OCI-LY1 (cell line): ENCODE results near the gene ZNF69.
"Not testable (repeated sequence)": the region's sequence is repeated elsewhere in the genome, so short reads cannot be mapped to it uniquely, and the experiment has no call there.

ENCODE experiments used
- H2AFZ ChIP-seq: fragments of 200-600 bp; sonication (generic), shearing (Covaris generic); 2 replicates; pipeline ENCODE4 v1.6.0; 2014; ENCODE audit warnings: antibody characterized with exemption, mild to moderate bottlenecking, low read length
- H3F3A ChIP-seq: fragments of 200-600 bp; sonication (generic), shearing (Covaris generic); 2 replicates; pipeline ENCODE4 v1.6.0; 2014; ENCODE audit warnings: mild to moderate bottlenecking, antibody characterized with exemption, low read length, moderate library complexity; ENCODE audit not compliant: insufficient read depth
- H3K27ac ChIP-seq: fragments of 200-600 bp; sonication (generic); 2 replicates; pipeline ENCODE4 v1.5.1; 2014; ENCODE audit warnings: low read length, mixed run types, mild to moderate bottlenecking, low read depth; ENCODE audit not compliant: poor library complexity, severe bottlenecking
- H3K27me3 ChIP-seq: fragments of 200-600 bp; sonication (generic); 2 replicates; pipeline ENCODE4 v1.6.0; 2014; ENCODE audit warnings: antibody characterized with exemption, mild to moderate bottlenecking, low read length, moderate library complexity; ENCODE audit not compliant: insufficient read depth
- H3K36me3 ChIP-seq: fragments of 200-600 bp; sonication (generic); 2 replicates; pipeline ENCODE4 v1.6.1; 2014; ENCODE audit warnings: mild to moderate bottlenecking, antibody characterized with exemption, low read length, moderate library complexity, mixed read lengths; ENCODE audit not compliant: insufficient read depth
- H3K4me1 ChIP-seq: fragments of 200-600 bp; sonication (generic); 2 replicates; pipeline ENCODE4 v1.5.1; 2014; ENCODE audit warnings: mild to moderate bottlenecking, low read length, moderate library complexity; ENCODE audit not compliant: insufficient read depth, severe bottlenecking
- H3K4me2 ChIP-seq: fragments of 200-600 bp; sonication (generic), shearing (Covaris generic); 2 replicates; pipeline ENCODE4 v1.6.1; 2014; ENCODE audit warnings: low read length
- H3K4me3 ChIP-seq: fragments of 200-600 bp; sonication (generic); 2 replicates; pipeline ENCODE4 v1.5.1; 2014; ENCODE audit warnings: low read length, low read depth, mild to moderate bottlenecking, mixed read lengths; ENCODE audit not compliant: poor library complexity, severe bottlenecking
- H3K79me2 ChIP-seq: fragments of 200-600 bp; shearing (Covaris generic); 2 replicates; pipeline ENCODE4 v1.6.1; 2016; ENCODE audit warnings: mixed run types, low read length, mixed read lengths; ENCODE audit not compliant: insufficient read depth
- H3K9ac ChIP-seq: fragments of 200-600 bp; sonication (generic), shearing (Covaris generic); 2 replicates; pipeline ENCODE4 v1.6.1; 2014; ENCODE audit warnings: mild to moderate bottlenecking, low read length, mixed read lengths
- H3K9me2 ChIP-seq: fragments of 200-600 bp; sonication (generic), shearing (Covaris generic); 2 replicates; pipeline ENCODE4 v1.6.1; 2014; ENCODE audit warnings: low read depth, mild to moderate bottlenecking, low read length, mixed read lengths
- H3K9me3 ChIP-seq: fragments of 200-600 bp; shearing (Covaris generic); 2 replicates; pipeline ENCODE4 v1.6.1; 2014; ENCODE audit warnings: low read length, mixed read lengths
- H4K20me1 ChIP-seq: fragments of 200-600 bp; sonication (generic), shearing (Covaris generic); 2 replicates; pipeline ENCODE4 v1.6.0; 2016; ENCODE audit warnings: mild to moderate bottlenecking, low read length; ENCODE audit not compliant: insufficient read depth
- EZH2 ChIP-seq: fragments of 200-600 bp; sonication (generic), shearing (Covaris generic); IDR thresholded peaks from 2 replicates; pipeline ENCODE4 v1.8.0; 2017; ENCODE audit warnings: borderline replicate concordance, mixed run types, mild to moderate bottlenecking, antibody characterized with exemption, low read length, moderate library complexity, mixed read lengths
- TF ChIP-seq, protein P1 (sequence below): fragments of 200-600 bp; sonication (generic), shearing (Covaris generic); IDR thresholded peaks from 2 replicates; pipeline ENCODE4 v1.5.1; 2017; ENCODE audit warnings: mild to moderate bottlenecking, antibody characterized with exemption, low read length, moderate library complexity, mixed read lengths

The ZNF69 gene

DNA sequence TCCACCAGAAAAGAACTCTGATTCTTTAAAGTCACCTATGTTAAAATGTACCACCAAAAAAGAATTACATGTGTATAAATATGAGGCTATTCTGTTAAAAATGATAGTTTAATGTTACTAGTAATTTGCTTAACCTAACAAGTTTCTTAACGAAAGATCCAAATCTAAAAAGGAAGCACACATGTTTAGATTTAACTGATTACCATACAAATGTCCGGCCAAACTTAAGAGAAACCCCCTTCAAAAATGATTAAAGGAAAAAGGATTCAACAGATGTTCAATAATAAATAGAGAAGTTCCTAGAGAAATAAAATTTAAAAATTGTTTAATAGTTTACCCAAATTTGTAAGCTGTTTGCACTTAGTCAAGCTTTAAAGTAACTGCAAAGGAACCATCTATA lies 5.0 kb upstream of the ZNF69 start:
- TF ChIP-seq, protein P1, sequence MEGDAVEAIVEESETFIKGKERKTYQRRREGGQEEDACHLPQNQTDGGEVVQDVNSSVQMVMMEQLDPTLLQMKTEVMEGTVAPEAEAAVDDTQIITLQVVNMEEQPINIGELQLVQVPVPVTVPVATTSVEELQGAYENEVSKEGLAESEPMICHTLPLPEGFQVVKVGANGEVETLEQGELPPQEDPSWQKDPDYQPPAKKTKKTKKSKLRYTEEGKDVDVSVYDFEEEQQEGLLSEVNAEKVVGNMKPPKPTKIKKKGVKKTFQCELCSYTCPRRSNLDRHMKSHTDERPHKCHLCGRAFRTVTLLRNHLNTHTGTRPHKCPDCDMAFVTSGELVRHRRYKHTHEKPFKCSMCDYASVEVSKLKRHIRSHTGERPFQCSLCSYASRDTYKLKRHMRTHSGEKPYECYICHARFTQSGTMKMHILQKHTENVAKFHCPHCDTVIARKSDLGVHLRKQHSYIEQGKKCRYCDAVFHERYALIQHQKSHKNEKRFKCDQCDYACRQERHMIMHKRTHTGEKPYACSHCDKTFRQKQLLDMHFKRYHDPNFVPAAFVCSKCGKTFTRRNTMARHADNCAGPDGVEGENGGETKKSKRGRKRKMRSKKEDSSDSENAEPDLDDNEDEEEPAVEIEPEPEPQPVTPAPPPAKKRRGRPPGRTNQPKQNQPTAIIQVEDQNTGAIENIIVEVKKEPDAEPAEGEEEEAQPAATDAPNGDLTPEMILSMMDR, result no peak
- TF ChIP-seq EZH2, result no peak
- no peak overlapping the region for H3K4me2 ChIP-seq
- no peaks in the 10 kb centered on the region for H3K9me3 ChIP-seq
- H4K20me1 ChIP-seq, result no peaks in the 10 kb centered on the region
- no peaks in the 10 kb centered on the region for H3K4me1 ChIP-seq
- H3K9ac ChIP-seq, result no peak overlapping the region
- H3K36me3 ChIP-seq, result no peaks in the 10 kb centered on the region
- no peak overlapping the region for H3K27ac ChIP-seq
- H2AFZ ChIP-seq, result no peak overlapping the region
- no peaks in the 10 kb centered on the region for H3K27me3 ChIP-seq
- H3K4me3 ChIP-seq, result no peak overlapping the region
- no peaks in the 10 kb centered on the region for H3K9me2 ChIP-seq
- H3F3A ChIP-seq, result no peaks in the 10 kb centered on the region
- H3K79me2 ChIP-seq, result no peaks in the 10 kb centered on the region

DNA sequence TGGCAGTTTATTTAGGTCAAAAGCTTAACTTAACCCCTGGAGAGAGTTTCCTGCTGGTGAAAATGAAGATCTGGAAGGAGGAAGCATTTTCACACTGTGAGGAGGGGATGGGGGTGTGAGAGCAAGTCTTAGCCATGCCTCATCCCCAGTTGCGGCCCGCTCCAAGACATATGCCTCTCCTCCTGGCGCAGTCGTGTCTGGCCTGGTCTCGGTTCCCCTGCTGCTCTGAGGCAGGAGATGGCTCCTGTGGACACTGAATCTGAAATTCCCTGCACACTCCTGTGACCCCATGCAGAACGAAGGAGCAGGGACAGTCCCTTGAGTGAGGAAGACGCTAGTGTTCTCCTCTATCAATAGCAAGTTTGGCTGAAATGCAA lies 360 bp upstream of the ZNF69 start:
- peaks cover 6% of the 10 kb centered on the region for H3K4me1 ChIP-seq
- H3K79me2 ChIP-seq, result no peaks in the 10 kb centered on the region
- H3K9me2 ChIP-seq, result no peaks in the 10 kb centered on the region
- peak overlapping the region; percentile 68 for H3K4me3 ChIP-seq
- H3K36me3 ChIP-seq, result no peaks in the 10 kb centered on the region; the same call in 1 of the 2 replicates
- no peak overlapping the region for H2AFZ ChIP-seq
- TF ChIP-seq, protein P1, result no peak
- TF ChIP-seq EZH2, result no peak
- H3K27me3 ChIP-seq, result no peaks in the 10 kb centered on the region
- H3K9ac ChIP-seq, result no peak overlapping the region; the same call in 1 of the 2 replicates
- H3F3A ChIP-seq, result no peaks in the 10 kb centered on the region
- no peaks in the 10 kb centered on the region for H4K20me1 ChIP-seq
- H3K9me3 ChIP-seq, result no peaks in the 10 kb centered on the region
- peak overlapping the region; percentile 66 for H3K4me2 ChIP-seq
- H3K27ac ChIP-seq, result no peak overlapping the region

DNA sequence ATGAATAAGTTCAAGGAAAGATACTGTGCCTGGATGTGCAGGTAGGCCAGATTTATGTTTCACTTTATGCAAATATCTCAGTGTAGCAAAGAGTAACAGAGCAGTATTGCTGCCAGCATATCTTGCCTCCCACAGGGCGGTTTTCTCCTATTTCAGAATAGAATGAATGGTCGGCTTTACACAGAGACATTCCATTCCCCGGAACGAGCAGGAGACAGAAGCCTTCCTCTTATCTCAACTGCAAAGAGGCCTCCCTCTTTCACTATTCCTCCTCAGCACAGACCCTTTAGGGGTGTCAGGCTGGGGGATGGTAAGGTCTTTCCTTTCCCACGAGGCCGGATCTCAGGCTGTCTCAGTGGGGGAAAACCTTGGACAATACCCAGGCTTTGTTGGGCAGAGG lies 2.3 kb downstream of the ZNF69 start:
- not testable (repeated sequence) for H3K9me2 ChIP-seq, H3K27me3 ChIP-seq, H3F3A ChIP-seq, H3K9me3 ChIP-seq, H3K27ac ChIP-seq, H3K79me2 ChIP-seq, H4K20me1 ChIP-seq, H2AFZ ChIP-seq, H3K4me1 ChIP-seq, H3K4me2 ChIP-seq, H3K4me3 ChIP-seq, H3K9ac ChIP-seq, H3K36me3 ChIP-seq

DNA sequence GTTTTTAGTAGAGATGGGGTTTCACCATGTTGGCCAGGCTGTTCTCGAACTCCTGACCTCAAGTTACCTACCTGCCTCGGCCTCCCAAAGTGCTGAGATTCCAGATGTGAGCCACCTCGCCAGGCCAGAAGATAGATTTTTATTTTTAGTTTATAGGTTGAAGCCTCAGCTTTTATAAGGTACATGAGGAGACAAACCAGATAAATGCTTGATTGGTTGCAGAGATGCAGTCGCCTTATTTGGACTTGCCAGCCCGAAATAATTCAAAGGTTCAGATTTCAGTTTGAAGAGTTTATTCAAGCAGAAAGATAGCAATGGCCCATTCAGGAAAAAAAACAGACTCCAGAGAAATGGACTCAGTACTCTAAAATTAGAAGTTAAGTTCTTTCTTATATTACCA lies 3.1 kb downstream of the ZNF69 start:
- Histone ChIP-seq H3K27ac (no peak overlapping the region), H3K79me2 (no peaks in the 10 kb centered on the region), H2AFZ (no peak overlapping the region), H3F3A (no peaks in the 10 kb centered on the region), H3K9me2 (no peaks in the 10 kb centered on the region), H3K9me3 (no peaks in the 10 kb centered on the region), H3K4me3 (no peak overlapping the region), H3K4me2 (no peak overlapping the region), H3K9ac (no peak overlapping the region), H4K20me1 (no peaks in the 10 kb centered on the region), H3K36me3 (no peaks in the 10 kb centered on the region; the same call in 1 of the 2 replicates), H3K27me3 (no peaks in the 10 kb centered on the region), H3K4me1 (peaks cover 6% of the 10 kb centered on the region)
- TF ChIP-seq, protein P1, result no peak
- no peak for TF ChIP-seq EZH2
